Right atrium auricular region (tissue), 2 donors: ENCODE measurements around the gene CYS1. TPM values are rescaled to one million over a fixed set of nuclear protein-coding genes. Genes with fewer than 3 reads are reported as not detected.

ENCODE experiments used
- DNase-seq: peaks from one replicate; pipeline ENCODE4 v3.0.0-alpha.2; 2019; ENCODE audit warnings: low spot score
- H3K27ac ChIP-seq, 2 donors: fragments of 200-600 bp; sonication (generic); 1 replicate in 1 of 2; 2 replicates in 1 of 2; pipeline ENCODE4 v1.5.1; 2016 to 2019
- H3K27me3 ChIP-seq, 2 donors: fragments of 200-600 bp; sonication (generic); one replicate each; pipeline versions ENCODE4 v1.5.1 to v1.6.0; 2017 to 2019
- H3K36me3 ChIP-seq: fragments of 200-600 bp; sonication (generic); one replicate; pipeline ENCODE4 v1.5.1; 2016
- H3K4me1 ChIP-seq, 2 donors: fragments of 200-600 bp; sonication (generic); one replicate each; pipeline versions ENCODE4 v1.5.1 to v1.6.0; 2017 to 2019
- H3K4me3 ChIP-seq, 2 donors: fragments of 200-600 bp; sonication (generic); 1 replicate in 1 of 2; 2 replicates in 1 of 2; pipeline ENCODE4 v1.5.1; 2017 to 2019; ENCODE audit warnings: mild to moderate bottlenecking in 1 of 2, moderate library complexity in 1 of 2
- H3K9me3 ChIP-seq, 2 donors: fragments of 200-600 bp; sonication (generic); one replicate each; pipeline ENCODE4 v1.5.1; 2019
- total RNA-seq, 2 donors: library from RNA; depleted of rRNA; stranded (reverse); fragments of >200 nt; gene quantifications; one replicate each; pipeline ENCODE4 v1.1.0, GENCODE V29; 2016
- TF ChIP-seq, protein P1 (sequence below), 2 donors: fragments of 200-600 bp; sonication (generic); IDR thresholded peaks; one replicate each; pipeline ENCODE4 v1.5.1; 2019; ENCODE audit warnings: antibody characterized with exemption in 2 of 2

The CYS1 gene
- total RNA-seq, 2 donors from 2014 or later: 4.8 to 5.9 TPM

DNA sequence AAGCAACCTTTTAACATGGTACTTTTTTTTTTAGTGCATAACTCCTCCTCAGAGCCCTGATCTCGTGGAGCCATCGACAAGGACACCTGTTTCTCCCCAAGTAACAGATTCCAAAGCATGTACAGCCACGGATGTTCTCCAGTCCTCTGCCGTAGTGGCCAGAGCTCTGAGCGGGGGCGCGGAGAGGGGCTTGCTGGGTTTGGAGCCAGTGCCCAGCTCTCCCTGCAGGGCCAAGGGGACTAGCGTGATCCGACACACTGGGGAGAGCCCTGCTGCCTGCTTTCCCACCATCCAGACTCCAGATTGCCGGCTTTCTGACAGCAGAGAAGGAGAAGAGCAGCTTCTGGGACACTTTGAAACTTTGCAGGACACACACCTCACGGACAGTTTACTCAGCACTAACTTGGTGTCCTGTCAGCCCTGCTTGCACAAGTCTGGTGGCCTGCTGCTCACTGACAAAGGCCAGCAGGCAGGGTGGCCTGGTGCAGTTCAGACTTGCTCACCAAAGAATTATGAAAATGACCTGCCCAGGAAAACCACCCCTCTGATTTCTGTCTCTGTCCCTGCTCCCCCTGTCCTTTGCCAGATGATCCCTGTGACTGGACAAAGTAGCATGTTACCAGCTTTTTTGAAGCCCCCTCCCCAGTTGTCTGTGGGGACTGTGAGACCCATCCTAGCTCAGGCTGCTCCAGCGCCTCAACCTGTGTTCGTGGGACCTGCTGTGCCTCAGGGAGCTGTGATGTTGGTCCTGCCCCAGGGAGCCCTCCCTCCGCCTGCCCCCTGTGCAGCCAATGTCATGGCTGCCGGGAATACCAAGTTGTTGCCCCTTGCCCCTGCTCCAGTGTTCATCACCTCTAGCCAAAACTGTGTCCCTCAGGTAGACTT, 32.4 kb downstream of the CYS1 start:
- no peak for DNase-seq

DNA sequence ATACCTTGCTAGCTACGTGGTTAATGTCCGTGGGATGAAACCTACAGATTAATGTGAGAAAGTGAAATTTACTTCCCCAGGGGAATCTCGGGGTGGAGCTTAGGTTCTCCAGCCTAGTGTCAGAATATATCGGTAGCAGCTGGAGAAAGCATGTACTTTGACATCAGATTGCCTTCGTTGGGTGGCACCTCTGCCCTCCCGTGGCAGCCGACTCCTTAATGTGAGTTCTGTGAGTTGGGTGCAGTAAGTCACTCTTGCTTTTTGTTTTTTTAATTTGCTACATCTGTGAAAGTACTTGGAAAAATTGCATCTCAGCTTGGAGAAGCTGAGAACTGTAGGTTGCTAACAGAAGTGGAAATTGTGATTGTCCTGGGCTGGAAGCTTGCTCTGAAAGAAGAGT, 33.3 kb downstream of the CYS1 start:
- Histone ChIP-seq H3K27me3 (no peaks in the 10 kb centered on the region), H3K4me3 (no peak overlapping the region), H3K27ac (no peak overlapping the region), H3K9me3 (no peaks in the 10 kb centered on the region), H3K4me1 (peaks cover 0 to 58% of the 10 kb centered on the region in 2 donors), H3K36me3 (peaks cover 46% of the 10 kb centered on the region)
- DNase-seq: no peak
- TF ChIP-seq, protein P1, sequence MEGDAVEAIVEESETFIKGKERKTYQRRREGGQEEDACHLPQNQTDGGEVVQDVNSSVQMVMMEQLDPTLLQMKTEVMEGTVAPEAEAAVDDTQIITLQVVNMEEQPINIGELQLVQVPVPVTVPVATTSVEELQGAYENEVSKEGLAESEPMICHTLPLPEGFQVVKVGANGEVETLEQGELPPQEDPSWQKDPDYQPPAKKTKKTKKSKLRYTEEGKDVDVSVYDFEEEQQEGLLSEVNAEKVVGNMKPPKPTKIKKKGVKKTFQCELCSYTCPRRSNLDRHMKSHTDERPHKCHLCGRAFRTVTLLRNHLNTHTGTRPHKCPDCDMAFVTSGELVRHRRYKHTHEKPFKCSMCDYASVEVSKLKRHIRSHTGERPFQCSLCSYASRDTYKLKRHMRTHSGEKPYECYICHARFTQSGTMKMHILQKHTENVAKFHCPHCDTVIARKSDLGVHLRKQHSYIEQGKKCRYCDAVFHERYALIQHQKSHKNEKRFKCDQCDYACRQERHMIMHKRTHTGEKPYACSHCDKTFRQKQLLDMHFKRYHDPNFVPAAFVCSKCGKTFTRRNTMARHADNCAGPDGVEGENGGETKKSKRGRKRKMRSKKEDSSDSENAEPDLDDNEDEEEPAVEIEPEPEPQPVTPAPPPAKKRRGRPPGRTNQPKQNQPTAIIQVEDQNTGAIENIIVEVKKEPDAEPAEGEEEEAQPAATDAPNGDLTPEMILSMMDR (IDR thresholded peaks at IDR 0.05): no peak

More for the DNA sequence above, 32.4 kb downstream of the CYS1 start:
- H3K27me3 ChIP-seq: no peaks in the 10 kb centered on the region
- H3K4me1 ChIP-seq: peaks cover 0 to 52% of the 10 kb centered on the region in 2 donors
- TF ChIP-seq, protein P1 (IDR thresholded peaks at IDR 0.05): no peak
- peaks cover 56% of the 10 kb centered on the region for H3K36me3 ChIP-seq
- H3K9me3 ChIP-seq: no peaks in the 10 kb centered on the region
- H3K4me3 ChIP-seq: no peak overlapping the region
- peak overlapping the region; percentile 36 to 39 for H3K27ac ChIP-seq

DNA sequence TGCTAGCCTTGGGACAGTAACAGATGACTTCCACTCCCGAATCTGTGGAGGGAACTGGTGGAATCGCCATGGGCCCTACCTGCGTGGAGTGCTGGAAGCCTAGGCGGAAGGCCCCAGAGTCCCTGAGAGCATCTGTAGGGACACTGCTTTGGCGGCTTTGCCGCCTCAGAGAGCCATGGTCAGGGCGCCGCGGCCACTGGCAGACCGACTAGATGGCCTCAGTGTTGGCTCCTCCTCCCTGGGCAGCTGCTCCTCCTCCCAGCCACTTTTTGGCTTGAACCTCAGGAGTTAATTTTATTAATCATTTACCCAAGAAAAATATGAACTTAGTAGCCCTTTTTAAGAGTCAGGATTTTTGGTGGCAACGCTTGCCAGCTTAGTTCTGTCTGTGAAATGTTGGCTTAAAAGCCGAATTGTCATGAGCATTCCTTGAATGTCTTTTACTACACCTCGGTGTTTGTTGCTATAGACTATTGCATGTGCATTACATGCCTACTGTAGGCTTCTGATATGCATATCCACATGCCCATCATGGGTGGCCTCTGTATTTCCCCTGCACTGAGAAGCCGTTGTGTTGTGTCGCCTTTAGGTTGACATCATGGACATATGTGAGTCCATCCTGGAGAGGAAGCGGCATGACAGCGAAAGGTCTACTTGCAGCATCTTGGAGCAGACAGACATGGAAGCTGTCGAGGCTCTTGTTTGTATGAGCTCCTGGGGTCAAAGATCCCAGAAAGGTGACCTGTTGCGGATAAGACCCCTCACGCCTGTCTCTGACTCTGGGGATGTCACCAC, 34.5 kb downstream of the CYS1 start:
- H3K4me1 ChIP-seq: peaks cover 0 to 70% of the 10 kb centered on the region in 2 donors
- DNase-seq: no peak

DNA sequence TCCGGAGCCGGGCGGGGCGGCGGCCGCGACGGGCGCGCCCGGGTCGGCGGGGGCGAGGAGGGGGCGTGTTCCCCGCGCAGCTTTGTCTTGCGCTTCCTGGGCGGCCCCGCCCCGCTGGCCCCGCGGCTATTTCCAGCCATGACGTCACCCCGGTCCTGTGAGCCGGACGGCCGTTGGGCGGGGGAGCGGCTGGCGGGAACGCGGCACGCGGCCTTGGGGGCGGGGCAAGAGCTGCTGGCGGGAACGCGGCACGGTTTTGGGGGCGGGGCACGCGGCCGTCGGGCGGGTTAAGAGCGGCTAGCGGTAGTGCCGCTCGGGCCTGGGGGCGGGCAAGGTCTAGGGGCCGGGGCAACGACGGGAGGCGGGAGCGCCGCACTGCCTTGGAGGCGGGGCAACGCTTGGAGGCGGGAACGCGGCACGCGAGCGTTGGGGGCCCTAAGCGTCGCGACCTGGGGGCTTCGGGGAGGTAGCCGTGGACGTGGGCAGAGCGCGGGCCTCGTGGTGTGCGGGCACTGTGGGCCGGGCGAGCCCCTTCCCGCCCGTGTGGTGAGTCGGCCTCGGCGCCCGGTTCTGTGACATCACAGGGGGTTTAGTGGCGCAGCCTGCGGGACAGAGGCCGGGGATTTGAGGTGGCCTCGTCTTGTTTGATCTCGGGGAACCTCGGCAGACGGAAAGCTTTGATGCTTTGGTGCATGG, 36.2 kb downstream of the CYS1 start:
- H3K36me3 ChIP-seq: peaks cover 31% of the 10 kb centered on the region
- H3K4me3 ChIP-seq: peak overlapping the region; percentile 64 to 78
- no peaks in the 10 kb centered on the region for H3K27me3 ChIP-seq
- TF ChIP-seq, protein P1 (IDR thresholded peaks at IDR 0.05): no peak
- peaks cover 0 to 76% of the 10 kb centered on the region in 2 donors for H3K4me1 ChIP-seq
- H3K9me3 ChIP-seq: no peaks in the 10 kb centered on the region
- peak; percentile 98 for DNase-seq
- peak overlapping the region; percentile 95 to 99 for H3K27ac ChIP-seq

More for the DNA sequence above, 34.5 kb downstream of the CYS1 start:
- Histone ChIP-seq H3K36me3 (peaks cover 43% of the 10 kb centered on the region), H3K9me3 (no peaks in the 10 kb centered on the region), H3K27ac (peak overlapping the region; percentile 95 to 99), H3K4me3 (no peak overlapping the region), H3K27me3 (no peaks in the 10 kb centered on the region)
- TF ChIP-seq, protein P1 (IDR thresholded peaks at IDR 0.05): no peak

DNA sequence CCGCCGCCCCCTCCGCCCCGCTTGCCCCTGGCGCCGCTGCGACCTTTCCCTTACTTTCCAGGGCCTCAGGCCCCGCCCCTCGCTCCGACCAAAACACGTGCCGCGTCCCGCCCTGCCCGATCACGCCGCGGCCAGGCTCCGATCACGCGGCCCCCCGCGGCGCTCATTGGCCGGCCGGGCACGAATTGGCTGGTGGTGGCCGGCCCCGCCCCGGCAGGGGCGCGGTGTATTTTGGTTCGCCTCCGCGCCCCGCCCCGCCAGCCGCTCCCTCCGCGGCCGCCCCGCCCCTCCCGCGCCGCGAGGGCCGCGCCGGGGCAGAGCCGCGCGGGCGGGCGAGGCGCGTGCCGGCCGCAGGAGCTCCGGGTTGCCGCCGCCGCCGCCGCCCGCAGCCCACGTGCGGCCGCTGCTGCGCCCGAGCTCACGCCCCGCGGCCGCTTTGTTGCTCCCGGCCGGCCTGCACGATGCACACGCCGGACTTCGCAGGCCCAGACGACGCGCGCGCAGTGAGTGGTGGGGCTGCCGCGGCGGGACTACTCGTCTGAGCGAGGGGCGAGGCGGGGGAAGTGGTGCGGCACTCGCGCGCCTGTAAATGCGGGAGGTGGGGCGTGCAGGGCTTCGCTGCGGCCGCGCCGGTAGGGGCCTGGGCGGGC, 36.8 kb downstream of the CYS1 start, which contains the start of gene KLF11:
KLF11 (plus strand) TSS at position 295 of the 650 bp plus-strand sequence; CDS start at position 462, 167 bp downstream.
- no peaks in the 10 kb centered on the region for H3K9me3 ChIP-seq
- H3K27ac ChIP-seq: peak within 1 kb of the TSS; percentile 95 to 99
- TF ChIP-seq, protein P1 (IDR thresholded peaks at IDR 0.05): no peak
- H3K4me1 ChIP-seq: peaks cover 0 to 70% of the 10 kb centered on the region in 2 donors
- peak within 1 kb of the TSS; percentile 64 to 78 for H3K4me3 ChIP-seq
- peak; percentile 95 for DNase-seq
- no peaks in the 10 kb centered on the region for H3K27me3 ChIP-seq
- H3K36me3 ChIP-seq: peaks cover 24% of the 10 kb centered on the region
